HUES6 (cell line): Measurements from ENCODE around the gene PUS1.
A peak's percentile ranks its signal among the peaks of the same experiment; 100 is the strongest.

ENCODE experiments used
- H3K27ac ChIP-seq: 2 replicates; pipeline ENCODE4 v1.7.0; 2013; ENCODE audit warnings: low read depth, mild to moderate bottlenecking, low read length, inconsistent platforms
- H3K27me3 ChIP-seq: 2 replicates; pipeline ENCODE4 v1.6.1; 2013; ENCODE audit warnings: low read length; ENCODE audit not compliant: control insufficient read depth, insufficient read depth
- H3K36me3 ChIP-seq: 2 replicates; pipeline ENCODE4 v1.6.1; 2013; ENCODE audit warnings: low read length; ENCODE audit not compliant: control insufficient read depth, insufficient read depth
- H3K4me1 ChIP-seq: 2 replicates; pipeline ENCODE4 v1.6.1; 2013; ENCODE audit warnings: low read length; ENCODE audit not compliant: control insufficient read depth, insufficient read depth
- H3K4me3 ChIP-seq: 2 replicates; pipeline ENCODE4 v1.5.1; 2013; ENCODE audit warnings: low read depth, low read length
- H3K9ac ChIP-seq: one replicate; pipeline ENCODE4 v1.6.1; 2013; ENCODE audit warnings: mild to moderate bottlenecking, low read length
- H3K9me3 ChIP-seq: 2 replicates; pipeline ENCODE4 v1.6.1; 2013; ENCODE audit warnings: low read depth, low read length; ENCODE audit not compliant: control insufficient read depth, insufficient read depth

The PUS1 gene

GRCh38 chr12:131988054-131988796, 59.1 kb downstream of the PUS1 start:
- no peak overlapping the region for H3K4me3 ChIP-seq
- peaks cover 72% of the 10 kb centered on the region for H3K36me3 ChIP-seq
- peak overlapping the region; percentile 23 for H3K9ac ChIP-seq
- H3K4me1 ChIP-seq, result peaks cover 52% of the 10 kb centered on the region
- H3K27ac ChIP-seq, result peak overlapping the region; percentile 39; the same call in 1 of the 2 replicates
- H3K9me3 ChIP-seq, result no peaks in the 10 kb centered on the region
- no peaks in the 10 kb centered on the region for H3K27me3 ChIP-seq

- H3K4me3 ChIP-seq, result no peak overlapping the region
- H3K9ac ChIP-seq, result peak overlapping the region; percentile 23
- peaks cover 74% of the 10 kb centered on the region for H3K36me3 ChIP-seq
- peak overlapping the region; percentile 39 for H3K27ac ChIP-seq
- H3K4me1 ChIP-seq, result peaks cover 52% of the 10 kb centered on the region
- no peaks in the 10 kb centered on the region for H3K27me3 ChIP-seq
- no peaks in the 10 kb centered on the region for H3K9me3 ChIP-seq
Measured at GRCh38 chr12:131989021-131989420, 59.9 kb downstream of the PUS1 start.

GRCh38 chr12:131990066-131990979, 61.2 kb downstream of the PUS1 start:
- Histone ChIP-seq H3K9me3 (no peaks in the 10 kb centered on the region), H3K4me1 (peaks cover 52% of the 10 kb centered on the region), H3K27me3 (no peaks in the 10 kb centered on the region), H3K4me3 (peak overlapping the region; percentile 12; the same call in 1 of the 2 replicates), H3K27ac (peak overlapping the region; percentile 78), H3K9ac (peak overlapping the region; percentile 71), H3K36me3 (peaks cover 78% of the 10 kb centered on the region)

- Histone ChIP-seq H3K4me1 (peaks cover 52% of the 10 kb centered on the region), H3K36me3 (peaks cover 82% of the 10 kb centered on the region), H3K9me3 (no peaks in the 10 kb centered on the region), H3K4me3 (peak overlapping the region; percentile 9; the same call in 1 of the 2 replicates), H3K9ac (peak overlapping the region; percentile 71), H3K27me3 (no peaks in the 10 kb centered on the region), H3K27ac (peak overlapping the region; percentile 78)
Measured at GRCh38 chr12:131990980-131991305, 61.9 kb downstream of the PUS1 start.

GRCh38 chr12:131991816-131992430, 62.8 kb downstream of the PUS1 start:
- H3K9me3 ChIP-seq, result no peaks in the 10 kb centered on the region
- H3K36me3 ChIP-seq, result peaks cover 78% of the 10 kb centered on the region
- H3K27ac ChIP-seq, result no peak overlapping the region
- H3K9ac ChIP-seq, result no peak overlapping the region
- H3K27me3 ChIP-seq, result no peaks in the 10 kb centered on the region
- H3K4me3 ChIP-seq, result no peak overlapping the region
- peaks cover 45% of the 10 kb centered on the region for H3K4me1 ChIP-seq

- H3K36me3 ChIP-seq, result peaks cover 58% of the 10 kb centered on the region
- H3K27ac ChIP-seq, result no peak overlapping the region
- H3K9ac ChIP-seq, result no peak overlapping the region
- no peaks in the 10 kb centered on the region for H3K9me3 ChIP-seq
- H3K27me3 ChIP-seq, result no peaks in the 10 kb centered on the region
- H3K4me3 ChIP-seq, result no peak overlapping the region
- H3K4me1 ChIP-seq, result peaks cover 18% of the 10 kb centered on the region
Measured at GRCh38 chr12:131994589-131994988, 65.5 kb downstream of the PUS1 start.
